Hindlimb muscle (tissue), 1 donor: ENCODE results near the gene TMEM17. TPM values are rescaled to one million over a fixed set of nuclear protein-coding genes. Genes with fewer than 3 reads are reported as not detected.

Experiments
- DNase-seq: peaks from one replicate; pipeline ENCODE4 v3.0.0-alpha.2; 2013
- polyA plus RNA-seq: library from polyadenylated mRNA; unstranded; fragments of 120-200 nt; gene quantifications from one replicate; pipeline ENCODE4 v1.2.1, GENCODE V29; 2013; ENCODE audit not compliant: insufficient read length

Gene TMEM17
- polyA plus RNA-seq, 1 donor: 1.5 TPM

DNA sequence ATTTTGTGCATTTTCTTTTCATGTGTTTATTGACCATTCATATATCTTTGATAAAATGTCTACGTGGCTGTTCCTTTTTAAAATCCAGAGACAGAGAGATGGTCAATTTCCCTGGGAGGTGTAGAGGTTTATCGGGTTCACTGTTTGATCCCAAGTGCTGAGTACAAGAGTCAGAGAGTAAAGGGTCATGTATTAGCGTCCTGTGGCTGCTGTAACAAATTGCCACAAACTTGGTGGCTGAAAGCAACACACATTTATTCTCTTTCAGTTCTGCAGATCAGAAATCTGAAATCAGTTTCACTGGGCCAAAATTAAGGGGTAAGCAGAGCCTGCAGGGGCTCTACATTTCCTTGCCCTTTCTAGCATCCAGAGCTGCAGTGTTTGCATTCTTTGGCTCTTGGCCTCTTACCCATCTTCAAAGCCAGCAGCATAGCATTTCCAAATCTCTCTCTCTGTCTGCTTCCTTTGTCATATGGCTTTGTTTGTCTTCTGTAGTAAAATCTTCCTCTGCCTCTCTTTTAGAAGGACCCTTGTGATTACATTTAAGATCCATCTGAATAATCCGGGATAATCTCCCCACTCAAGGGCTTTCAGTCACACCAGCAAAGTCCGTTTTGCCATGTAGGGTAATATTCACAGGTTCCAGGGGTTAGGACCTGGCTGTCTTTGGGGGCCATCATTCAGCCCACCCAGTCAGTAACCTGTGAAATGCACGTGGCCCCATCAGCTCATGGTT, 49.9 kb downstream of the TMEM17 start:
- DNase-seq: no peak

- DNase-seq: no peak
Measured at GRCh38 chr2:62453955-62454354, 52.0 kb downstream of the TMEM17 start.

DNA sequence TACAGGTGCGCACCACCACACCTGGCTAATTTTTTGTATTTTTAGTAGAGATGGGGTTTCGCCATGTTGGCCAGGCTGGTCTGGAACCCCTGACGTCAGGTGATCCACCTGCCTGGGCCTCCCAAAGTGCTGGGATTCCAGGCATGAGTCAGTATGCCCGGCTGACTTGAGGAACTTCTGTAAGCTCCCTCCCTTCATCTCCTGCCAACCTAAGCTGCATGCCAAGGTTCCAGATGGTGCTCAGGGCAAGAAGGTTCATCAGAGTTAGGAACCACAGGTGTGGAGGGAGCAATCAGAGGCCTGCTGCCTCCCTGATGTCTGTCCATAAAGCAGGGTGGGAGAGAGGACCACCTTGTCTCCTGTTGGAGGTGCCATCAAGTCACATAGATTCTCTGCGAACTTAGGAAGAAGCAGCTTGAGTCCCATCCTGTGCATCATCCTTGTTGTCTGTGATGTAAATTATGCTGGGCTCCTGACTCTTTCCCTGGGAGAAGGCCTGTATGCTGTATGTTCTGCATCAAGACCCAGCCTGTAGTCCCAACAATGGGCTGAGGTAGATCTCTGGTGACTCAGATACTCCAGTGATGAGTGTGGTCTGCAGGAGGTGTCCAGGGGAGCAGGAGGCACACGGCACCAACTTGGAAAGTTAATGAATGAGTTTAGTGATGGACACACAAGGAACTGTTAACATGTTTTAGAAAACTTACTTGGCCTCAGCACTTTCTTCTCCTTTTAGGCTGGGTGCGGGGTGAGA, 53.1 kb downstream of the TMEM17 start:
- DNase-seq: no peak

GRCh38 chr2:62450716-62451191, 55.2 kb downstream of the TMEM17 start:
- DNase-seq: no peak

Other genes starting within 250 kb of the TMEM17 start
- gene EHBP1, start 199.5 kb upstream of the TMEM17 start, polyA plus RNA-seq: 24.5 TPM